Liver (tissue), 9 donors: Measurements from ENCODE around the gene PAX6. TPM values are rescaled to one million over a fixed set of nuclear protein-coding genes. Genes with fewer than 3 reads are reported as not detected.

ENCODE experiments used
- DNase-seq: peaks from one replicate; pipeline ENCODE4 v3.0.0-alpha.2; 2017; ENCODE audit warnings: low spot score
- H3K27ac ChIP-seq, 2 donors: one replicate each; pipeline ENCODE4 v1.7.0; 2013; ENCODE audit warnings: inconsistent platforms in 2 of 2, low read length in 2 of 2, control low read depth in 1 of 2, low read depth in 1 of 2, mild to moderate bottlenecking in 1 of 2
- H3K27me3 ChIP-seq, 4 donors: one replicate each; pipeline versions ENCODE4 v1.6.1 to v1.7.0; 2013; ENCODE audit warnings: low read length in 3 of 4, inconsistent platforms in 1 of 4, mild to moderate bottlenecking in 1 of 4, moderate library complexity in 1 of 4; ENCODE audit not compliant: control insufficient read depth in 4 of 4, insufficient read depth in 4 of 4
- H3K36me3 ChIP-seq, 4 donors: one replicate each; pipeline versions ENCODE4 v1.6.1 to v1.7.0; 2013; ENCODE audit warnings: low read length in 3 of 4, mild to moderate bottlenecking in 3 of 4, low read depth in 1 of 4, moderate library complexity in 1 of 4; ENCODE audit not compliant: control insufficient read depth in 4 of 4, insufficient read depth in 3 of 4
- H3K4me1 ChIP-seq, 4 donors: one replicate each; pipeline versions ENCODE4 v1.6.1 to v1.7.0; 2013; ENCODE audit warnings: low read length in 3 of 4, mild to moderate bottlenecking in 3 of 4, moderate library complexity in 1 of 4; ENCODE audit not compliant: control insufficient read depth in 4 of 4, insufficient read depth in 4 of 4
- H3K4me3 ChIP-seq, 3 donors: one replicate each; pipeline versions ENCODE4 v1.6.1 to v1.7.0; 2013; ENCODE audit warnings: low read length in 3 of 3, control low read depth in 1 of 3, low read depth in 1 of 3, mild to moderate bottlenecking in 1 of 3
- H3K9ac ChIP-seq, 2 donors: one replicate each; pipeline ENCODE4 v1.7.0; 2013; ENCODE audit warnings: low read length in 2 of 2, mild to moderate bottlenecking in 2 of 2, moderate library complexity in 2 of 2, control low read depth in 1 of 2, low read depth in 1 of 2
- H3K9me3 ChIP-seq, 4 donors: one replicate each; pipeline versions ENCODE4 v1.6.1 to v1.7.0; 2013; ENCODE audit warnings: low read length in 3 of 4; ENCODE audit not compliant: control insufficient read depth in 4 of 4
- EGR1 ChIP-seq, 2 donors: IDR thresholded peaks; 2 replicates each; pipeline ENCODE4 v1.6.1; 2016 to 2018; ENCODE audit warnings: antibody characterized with exemption in 2 of 2, low read depth in 2 of 2
- FOXA2 ChIP-seq: IDR thresholded peaks from 2 replicates; pipeline ENCODE4 v1.6.1; 2016; ENCODE audit warnings: antibody characterized with exemption
- GABPA ChIP-seq, 2 donors: IDR thresholded peaks in 1 of 2; conservative IDR thresholded peaks in 1 of 2; 2 replicates each; pipeline ENCODE4 v1.6.1; 2016; ENCODE audit warnings: antibody characterized with exemption in 2 of 2, mild to moderate bottlenecking in 1 of 2, moderate library complexity in 1 of 2
- HNF4A ChIP-seq, 2 donors: conservative IDR thresholded peaks; 2 replicates each; pipeline ENCODE4 v1.6.1; 2016; ENCODE audit warnings: antibody characterized with exemption in 2 of 2, mild to moderate bottlenecking in 2 of 2
- HNF4G ChIP-seq: IDR thresholded peaks from 2 replicates; pipeline ENCODE4 v1.6.1; 2016; ENCODE audit warnings: antibody characterized with exemption
- JUND ChIP-seq, 2 donors: IDR thresholded peaks; 2 replicates each; pipeline ENCODE4 v1.6.1; 2016; ENCODE audit warnings: antibody characterized with exemption in 2 of 2
- NR2F2 ChIP-seq: IDR thresholded peaks from 2 replicates; pipeline ENCODE4 v1.6.1; 2016; ENCODE audit warnings: antibody characterized with exemption
- RAD21 ChIP-seq, 2 donors: IDR thresholded peaks; 2 replicates each; pipeline ENCODE4 v1.6.1; 2016; ENCODE audit warnings: antibody characterized with exemption in 2 of 2, mild to moderate bottlenecking in 2 of 2
- RXRA ChIP-seq, 2 donors: IDR thresholded peaks; 2 replicates each; pipeline ENCODE4 v1.6.1; 2017 to 2018; ENCODE audit warnings: antibody characterized with exemption in 2 of 2, mild to moderate bottlenecking in 1 of 2
- SP1 ChIP-seq: IDR thresholded peaks from 2 replicates; pipeline ENCODE4 v1.6.1; 2018; ENCODE audit warnings: antibody characterized with exemption, mild to moderate bottlenecking
- TAF1 ChIP-seq: conservative IDR thresholded peaks from 2 replicates; pipeline ENCODE4 v1.6.1; 2016; ENCODE audit warnings: antibody characterized with exemption, mild to moderate bottlenecking
- YY1 ChIP-seq: IDR thresholded peaks from 2 replicates; pipeline ENCODE4 v1.6.1; 2016; ENCODE audit warnings: antibody characterized with exemption, mild to moderate bottlenecking
- WGBS: extraction: QIAGEN DNeasy Blood & Tissue Kit; methylation state at CpG from one replicate; pipeline ENCODE4 v1.1.7; 2013; 5-methylcytosine and 5-hydroxymethylcytosine counted together
- polyA plus RNA-seq, 2 donors: library from polyadenylated mRNA; stranded (reverse) in 1 of 2; unstranded in 1 of 2; fragments of 200-250 nt in 1 of 2; fragments of >200 nt in 1 of 2; fragmentation: Nextera tagmentation in 1 of 2; extraction: Ambion mirVana in 1 of 2; gene quantifications; one replicate each; pipeline versions ENCODE4 v1.2.1 to v1.2.3, GENCODE V29; 2013 to 2015
- total RNA-seq, 2 donors: library from RNA; depleted of rRNA; stranded (reverse); fragments of >200 nt; gene quantifications; one replicate each; pipeline ENCODE4 v1.2.3, GENCODE V29; 2014
- TF ChIP-seq, protein P1 (sequence below): IDR thresholded peaks from 2 replicates; pipeline ENCODE4 v1.6.1; 2016; ENCODE audit warnings: antibody characterized with exemption, mild to moderate bottlenecking
- TF ChIP-seq, protein P2 (sequence below): IDR thresholded peaks from 2 replicates; pipeline ENCODE4 v1.6.1; 2016; ENCODE audit warnings: antibody characterized with exemption
- TF ChIP-seq, protein P3 (sequence below): IDR thresholded peaks from 2 replicates; pipeline ENCODE4 v1.6.1; 2016; ENCODE audit warnings: antibody characterized with exemption
- TF ChIP-seq, protein P4 (sequence below): IDR thresholded peaks from 2 replicates; pipeline ENCODE4 v1.6.1; 2016; ENCODE audit warnings: antibody characterized with exemption
- donor health status: healthy.
- donor health status: healthy.
- donor health status: healthy.
- donor health status: healthy.
- donor health status: healthy.

The PAX6 gene
- total and polyA plus RNA-seq, 4 donors: not detected

DNA sequence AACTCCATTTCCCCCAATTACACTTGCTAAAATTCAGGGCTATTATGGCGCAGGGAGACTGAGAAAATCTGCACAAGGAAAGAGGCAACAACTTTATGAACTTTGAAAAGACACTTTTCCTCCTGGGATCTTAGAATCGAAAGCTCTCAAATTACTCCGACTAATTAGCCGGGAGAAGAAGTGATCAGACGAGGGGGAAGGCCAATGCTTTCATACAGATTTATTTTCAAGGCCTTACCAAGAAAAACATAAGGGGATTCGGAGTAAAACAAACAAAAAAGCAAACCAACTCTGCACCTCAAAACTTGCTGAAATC lies 1.6 kb downstream of the PAX6 start:
- H3K36me3 ChIP-seq: no peaks in the 10 kb centered on the region
- peaks cover 18 to 43% (median 29%) of the 10 kb centered on the region in 4 donors for H3K27me3 ChIP-seq
- no peak overlapping the region for H3K27ac ChIP-seq
- no peaks in the 10 kb centered on the region for H3K9me3 ChIP-seq
- no peak for DNase-seq
- no peak overlapping the region for H3K9ac ChIP-seq
- TF ChIP-seq, protein P1, sequence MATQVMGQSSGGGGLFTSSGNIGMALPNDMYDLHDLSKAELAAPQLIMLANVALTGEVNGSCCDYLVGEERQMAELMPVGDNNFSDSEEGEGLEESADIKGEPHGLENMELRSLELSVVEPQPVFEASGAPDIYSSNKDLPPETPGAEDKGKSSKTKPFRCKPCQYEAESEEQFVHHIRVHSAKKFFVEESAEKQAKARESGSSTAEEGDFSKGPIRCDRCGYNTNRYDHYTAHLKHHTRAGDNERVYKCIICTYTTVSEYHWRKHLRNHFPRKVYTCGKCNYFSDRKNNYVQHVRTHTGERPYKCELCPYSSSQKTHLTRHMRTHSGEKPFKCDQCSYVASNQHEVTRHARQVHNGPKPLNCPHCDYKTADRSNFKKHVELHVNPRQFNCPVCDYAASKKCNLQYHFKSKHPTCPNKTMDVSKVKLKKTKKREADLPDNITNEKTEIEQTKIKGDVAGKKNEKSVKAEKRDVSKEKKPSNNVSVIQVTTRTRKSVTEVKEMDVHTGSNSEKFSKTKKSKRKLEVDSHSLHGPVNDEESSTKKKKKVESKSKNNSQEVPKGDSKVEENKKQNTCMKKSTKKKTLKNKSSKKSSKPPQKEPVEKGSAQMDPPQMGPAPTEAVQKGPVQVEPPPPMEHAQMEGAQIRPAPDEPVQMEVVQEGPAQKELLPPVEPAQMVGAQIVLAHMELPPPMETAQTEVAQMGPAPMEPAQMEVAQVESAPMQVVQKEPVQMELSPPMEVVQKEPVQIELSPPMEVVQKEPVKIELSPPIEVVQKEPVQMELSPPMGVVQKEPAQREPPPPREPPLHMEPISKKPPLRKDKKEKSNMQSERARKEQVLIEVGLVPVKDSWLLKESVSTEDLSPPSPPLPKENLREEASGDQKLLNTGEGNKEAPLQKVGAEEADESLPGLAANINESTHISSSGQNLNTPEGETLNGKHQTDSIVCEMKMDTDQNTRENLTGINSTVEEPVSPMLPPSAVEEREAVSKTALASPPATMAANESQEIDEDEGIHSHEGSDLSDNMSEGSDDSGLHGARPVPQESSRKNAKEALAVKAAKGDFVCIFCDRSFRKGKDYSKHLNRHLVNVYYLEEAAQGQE: no peak
- TF ChIP-seq YY1 (no peak), FOXA2 (no peak), HNF4A (conservative IDR thresholded peaks at IDR 0.05) (no peak), SP1 (no peak), NR2F2 (no peak), TAF1 (no peak), RXRA (IDR thresholded peaks at IDR 0.05) (no peak), JUND (IDR thresholded peaks at IDR 0.05) (no peak), RAD21 (IDR thresholded peaks at IDR 0.05) (no peak), HNF4G (no peak)
- TF ChIP-seq, protein P2, sequence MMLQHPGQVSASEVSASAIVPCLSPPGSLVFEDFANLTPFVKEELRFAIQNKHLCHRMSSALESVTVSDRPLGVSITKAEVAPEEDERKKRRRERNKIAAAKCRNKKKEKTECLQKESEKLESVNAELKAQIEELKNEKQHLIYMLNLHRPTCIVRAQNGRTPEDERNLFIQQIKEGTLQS: no peak
- TF ChIP-seq, protein P3, sequence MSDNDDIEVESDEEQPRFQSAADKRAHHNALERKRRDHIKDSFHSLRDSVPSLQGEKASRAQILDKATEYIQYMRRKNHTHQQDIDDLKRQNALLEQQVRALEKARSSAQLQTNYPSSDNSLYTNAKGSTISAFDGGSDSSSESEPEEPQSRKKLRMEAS: no peak
- TF ChIP-seq, protein P4, sequence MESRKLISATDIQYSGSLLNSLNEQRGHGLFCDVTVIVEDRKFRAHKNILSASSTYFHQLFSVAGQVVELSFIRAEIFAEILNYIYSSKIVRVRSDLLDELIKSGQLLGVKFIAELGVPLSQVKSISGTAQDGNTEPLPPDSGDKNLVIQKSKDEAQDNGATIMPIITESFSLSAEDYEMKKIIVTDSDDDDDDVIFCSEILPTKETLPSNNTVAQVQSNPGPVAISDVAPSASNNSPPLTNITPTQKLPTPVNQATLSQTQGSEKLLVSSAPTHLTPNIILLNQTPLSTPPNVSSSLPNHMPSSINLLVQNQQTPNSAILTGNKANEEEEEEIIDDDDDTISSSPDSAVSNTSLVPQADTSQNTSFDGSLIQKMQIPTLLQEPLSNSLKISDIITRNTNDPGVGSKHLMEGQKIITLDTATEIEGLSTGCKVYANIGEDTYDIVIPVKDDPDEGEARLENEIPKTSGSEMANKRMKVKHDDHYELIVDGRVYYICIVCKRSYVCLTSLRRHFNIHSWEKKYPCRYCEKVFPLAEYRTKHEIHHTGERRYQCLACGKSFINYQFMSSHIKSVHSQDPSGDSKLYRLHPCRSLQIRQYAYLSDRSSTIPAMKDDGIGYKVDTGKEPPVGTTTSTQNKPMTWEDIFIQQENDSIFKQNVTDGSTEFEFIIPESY: no peak
- WGBS: 24% methylated on average over 6 of the region's 6 CpGs
- peaks cover 32 to 58% (median 36%) of the 10 kb centered on the region in 4 donors for H3K4me1 ChIP-seq
- peak overlapping the region in 1 of 3 donors; percentile 50 for H3K4me3 ChIP-seq

DNA sequence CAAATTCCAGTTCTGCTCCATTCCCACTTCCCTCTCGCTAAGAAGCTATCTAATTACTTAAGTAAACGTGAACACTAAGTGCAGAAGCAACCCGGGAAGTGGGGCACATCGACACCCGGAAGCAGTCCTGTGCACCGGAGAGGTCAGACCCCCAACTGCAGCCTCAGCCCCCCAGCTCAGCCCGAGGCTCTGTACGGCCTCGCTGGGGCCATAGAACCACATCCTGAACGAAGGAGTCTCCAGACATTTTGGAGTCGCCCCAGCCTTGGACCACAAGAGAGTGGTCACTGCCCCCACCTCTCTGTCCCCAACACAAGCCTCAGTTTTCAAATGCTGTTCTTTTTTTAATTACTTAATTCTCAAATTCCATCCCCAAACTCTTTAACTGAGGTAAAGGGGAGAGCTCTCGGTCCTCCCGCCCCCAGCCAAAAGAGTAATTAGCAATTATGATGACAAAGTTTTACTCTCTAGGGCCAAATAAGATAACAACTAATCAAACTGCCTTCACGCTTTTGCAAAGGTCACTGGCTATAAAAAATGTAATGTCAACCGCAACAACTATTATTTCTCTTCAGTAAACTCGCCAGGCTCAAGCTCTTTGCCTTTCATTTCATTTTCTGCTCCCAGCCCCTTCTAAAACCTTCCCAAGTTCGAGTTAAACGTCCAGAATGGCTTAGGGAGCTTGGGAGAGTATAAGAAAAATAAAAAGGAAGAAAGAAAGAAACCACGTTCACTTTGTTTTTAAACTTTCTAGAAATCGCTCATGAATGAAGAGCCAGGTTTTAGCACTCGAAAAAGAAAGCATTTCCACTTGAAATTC lies 2.2 kb downstream of the PAX6 start:
- no peak for TF ChIP-seq SP1
- TF ChIP-seq, protein P4: no peak
- no peak for TF ChIP-seq RAD21 (IDR thresholded peaks at IDR 0.05)
- no peak for TF ChIP-seq EGR1 (IDR thresholded peaks at IDR 0.05; ENCODE audit: low read depth in 2 of 2)
- no peak for TF ChIP-seq GABPA (IDR thresholded peaks at IDR 0.05 in 1 of 2, conservative IDR thresholded peaks at IDR 0.05 in 1 of 2)
- TF ChIP-seq, protein P1: no peak
- TF ChIP-seq JUND (IDR thresholded peaks at IDR 0.05): no peak
- TF ChIP-seq YY1: no peak
- TF ChIP-seq TAF1: no peak
- TF ChIP-seq HNF4G: no peak
- TF ChIP-seq HNF4A (conservative IDR thresholded peaks at IDR 0.05): no peak
- Histone ChIP-seq H3K4me3 (no peak overlapping the region), H3K27ac (no peak overlapping the region), H3K9ac (no peak overlapping the region), H3K27me3 (peaks cover 16 to 45% (median 31%) of the 10 kb centered on the region in 4 donors), H3K4me1 (peaks cover 35 to 55% (median 37%) of the 10 kb centered on the region in 4 donors), H3K9me3 (no peaks in the 10 kb centered on the region), H3K36me3 (no peaks in the 10 kb centered on the region)
- no peak for DNase-seq
- 13% methylated on average over 21 of the region's 21 CpGs for WGBS
